Heart right ventricle (tissue), 16 donors: ENCODE results near the gene STX12. TPM values are rescaled to one million over a fixed set of nuclear protein-coding genes. Genes with fewer than 3 reads are reported as not detected.

Experiments used
- ATAC-seq, 8 donors: fragments of 200-7000 bp; cut with Tn5 transposase; one replicate each; pipeline ENCODE4 v1.9.1; 2020; ENCODE audit warnings: mild to moderate bottlenecking in 8 of 8, moderate library complexity in 8 of 8, moderate number of reproducible peaks in 1 of 8
- DNase-seq, 2 donors: peaks; one replicate each; pipeline ENCODE4 v3.0.0-alpha.2; 2020
- H3K27ac ChIP-seq, 10 donors: fragments of 200-600 bp; sonication (generic) in 2 of 10; one replicate each; pipeline versions ENCODE4 v1.5.0 to v1.8.0; 2020 to 2022; ENCODE audit warnings: mild to moderate bottlenecking in 3 of 10
- H3K27me3 ChIP-seq, 7 donors: fragments of 200-600 bp; one replicate each; pipeline ENCODE4 v1.8.0; 2021 to 2022; ENCODE audit warnings: mild to moderate bottlenecking in 2 of 7
- H3K36me3 ChIP-seq, 9 donors: fragments of 200-600 bp; sonication (generic) in 1 of 9; one replicate each; pipeline versions ENCODE4 v1.5.0 to v1.8.0; 2020 to 2022; ENCODE audit warnings: mild to moderate bottlenecking in 2 of 9
- H3K4me1 ChIP-seq, 9 donors: fragments of 200-600 bp; sonication (generic) in 1 of 9; one replicate each; pipeline versions ENCODE4 v1.5.0 to v1.8.0; 2020 to 2022; ENCODE audit warnings: mild to moderate bottlenecking in 4 of 9
- H3K4me3 ChIP-seq, 10 donors: fragments of 200-600 bp; sonication (generic) in 2 of 10; one replicate each; pipeline versions ENCODE4 v1.5.0 to v1.8.0; 2020 to 2022; ENCODE audit warnings: mild to moderate bottlenecking in 7 of 10, moderate library complexity in 2 of 10
- H3K9me3 ChIP-seq, 11 donors: fragments of 200-600 bp in 10 of 11; sonication (generic) in 2 of 11; one replicate each; pipeline versions ENCODE4 v1.5.0 to v1.8.0; 2013 to 2022; ENCODE audit warnings: mild to moderate bottlenecking in 2 of 11, control low read depth in 1 of 11, moderate library complexity in 1 of 11
- CTCF ChIP-seq, 9 donors: fragments of 200-600 bp; sonication (generic) in 2 of 9; IDR thresholded peaks; one replicate each; pipeline versions ENCODE4 v1.5.0 to v1.8.0; 2021 to 2022; ENCODE audit warnings: antibody characterized with exemption in 9 of 9, mild to moderate bottlenecking in 5 of 9, moderate library complexity in 1 of 9
- WGBS, 2 donors: extraction: QIAGEN DNeasy Blood & Tissue Kit; methylation state at CpG; one replicate each; pipeline ENCODE4 v1.1.7; 2013; ENCODE audit warnings: inconsistent platforms in 1 of 2; 5-methylcytosine and 5-hydroxymethylcytosine counted together
- intact Hi-C, 10 donors: fragments of 100-400 bp; cut with DNase I; formaldehyde crosslinking; loops; one replicate each; pipeline versions ENCODE4 v1.11.1 to v1.14.2; 2022
- long read RNA-seq, 3 donors: library from polyadenylated mRNA; unstranded; transcript quantifications; one replicate each; pipeline ENCODE4 v2.0.0, GENCODE V29; 2020 to 2021
- polyA plus RNA-seq, 2 donors: library from polyadenylated mRNA; stranded (reverse); fragments of 200-250 nt; gene quantifications; one replicate each; pipeline ENCODE4 v1.2.3, GENCODE V29; 2013
- total RNA-seq, 10 donors: library from RNA; stranded (reverse); fragmentation: NEBNext Ultra II Directional in 3 of 10; extraction: Animal tissue kit (Norgen Biotek cat#: 25700) in 3 of 10; gene quantifications; one replicate each; pipeline versions ENCODE4 v1.2.1 to v1.2.4, GENCODE V29; 2021 to 2023
- donor health status: Arrhythmogenic right ventricular cardiomyopathy.
- donor health status: ischemic (EF 13 %, LVEDD 7.1; RV severe dilation, severe dysfunction).
- donor health status: healthy with polysubstance abuse.
- donor health status: DM: no; HTN: yes; CAD: no.
- donor health status: DM: no; HTN: no; CAD: no.
- donor health status: ischemic (EF 25% LVEDD 6.9; RV normal size, moderate dysfunction).
- donor health status: ischemic (EF 25% LVEDD 5.7; RV mildly dilated, moderate dysfunction).
- donor health status: healthy.
- donor health status: DM: yes; HTN: yes; CAD: no.
- donor health status: Ischemic cardiomyopathy.
- donor health status: ischemic (EF 35%, LVEDD 5.7; RV mildly dilated, moderate dysfunction).
- donor health status: nonischemic (EF 11% LVEDD 7.7; RV severe dilation, severe dysfunction).
- donor health status: DM: yes; HTN: yes; CAD: no.
- donor health status: PGD.
- donor health status: ischemic (EF 29% LVEDD 5.4; RV normal size, mild dysfunction).
- donor health status: nonischemic (EF 23%, LVEDD 6.1; RV moderate dilation, normal function).

Gene STX12
- total RNA-seq (10 to 100 TPM; 17.2 to 45.7 (median 22.5) TPM), polyA plus RNA-seq (10 to 100 TPM; 15.1 to 20.4 TPM)
- long read RNA-seq, donor 1, transcript STX12-201 (9 exons, 3,079 nt), result major isoform, 83 of 88 reads
- long read RNA-seq, donor 1, partial matches to known transcripts, result 0 of 88 reads
- long read RNA-seq, donor 1, other reads (novel, unspliced or antisense), result 3 of 88 reads
- long read RNA-seq, donor 2, transcript STX12-201 (9 exons, 3,079 nt), result major isoform, 61 of 67 reads
- long read RNA-seq, donor 2, partial matches to known transcripts, result 0 of 67 reads
- long read RNA-seq, donor 2, other reads (novel, unspliced or antisense), result 6 of 67 reads
- long read RNA-seq, donor 3, transcript STX12-201 (9 exons, 3,079 nt), result major isoform, 274 of 296 reads
- long read RNA-seq, donor 3, partial matches to known transcripts, result 12 of 296 reads
- long read RNA-seq, donor 3, other reads (novel, unspliced or antisense), result 8 of 296 reads

GRCh38 chr1:27772932-27773825 lies at the start of gene STX12:
Gene STX12 (plus strand): TSS chr1:27773219. CDS start chr1:27773308, 89 bp downstream.
- DNase-seq (peak; percentile 99), ATAC-seq (peak; percentile 98 to 100 (median 99))
- peak within 1 kb of the TSS; percentile 71 to 100 (median 91) for H3K4me3 ChIP-seq
- peak within 1 kb of the TSS; percentile 93 to 99 (median 96) for H3K27ac ChIP-seq
- H3K27me3 ChIP-seq, result no peaks in the 10 kb centered on the region
- H3K9me3 ChIP-seq, result no peaks in the 10 kb centered on the region
- 0 to 1% methylated on average over 58 of the region's 58 CpGs for whole genome bisulfite sequencing, 2 donors
- H3K4me1 ChIP-seq, result peaks cover 0 to 52% (median 27%) of the 10 kb centered on the region in 9 donors
- H3K36me3 ChIP-seq, result peaks cover 0 to 28% (median 0%) of the 10 kb centered on the region in 9 donors
- intact Hi-C loops, result loop anchor here in 3 of 10 donors (1.0 to 5.0 kb wide), 3 partner anchors 16 to 48 kb away; partner anchors contain the start of gene FAM76A (in 3 of the 3)
- TF ChIP-seq CTCF (IDR thresholded peaks at IDR 0.05), result no peak

- no peaks in the 10 kb centered on the region for H3K9me3 ChIP-seq
- ATAC-seq (no peak), DNase-seq (peak; percentile 22 to 30)
- intact Hi-C loops, result loop anchor here in 7 of 10 donors (1.0 to 5.0 kb wide), 5 partner anchors 47 to 53 kb away; partner anchors contain the start of genes IFI6 (in 7 of the 7) and STX12 (in 3 of the 7)
- H3K36me3 ChIP-seq, result peaks cover 0 to 25% (median 7%) of the 10 kb centered on the region in 9 donors
- peak overlapping the region; percentile 75 to 98 (median 88) for H3K27ac ChIP-seq
- peaks cover 0 to 20% (median 16%) of the 10 kb centered on the region in 9 donors for H3K4me1 ChIP-seq
- peak overlapping the region in 9 of 10 donors; percentile 14 to 98 (median 47) for H3K4me3 ChIP-seq
- WGBS, 2 donors, result 56 to 60% methylated on average over 9 of the region's 9 CpGs
- no peaks in the 10 kb centered on the region for H3K27me3 ChIP-seq
- TF ChIP-seq CTCF (IDR thresholded peaks at IDR 0.05), result no peak
These were observed 48.1 kb upstream of the STX12 start for GRCh38 chr1:27724961-27725373.

- H3K27ac ChIP-seq, result peak within 1 kb of the TSS; percentile 83 to 98 (median 92)
- H3K4me1 ChIP-seq, result peaks cover 0 to 20% (median 16%) of the 10 kb centered on the region in 9 donors
- intact Hi-C loops, result loop anchor here in 6 of 10 donors (1.0 to 5.0 kb wide), 5 partner anchors 47 to 53 kb away; partner anchors contain the start of genes IFI6 (in 6 of the 6) and STX12 (in 3 of the 6)
- DNase-seq (peak; percentile 99 to 100), ATAC-seq (peak; percentile 97 to 99 (median 98))
- peak within 1 kb of the TSS; percentile 70 to 98 (median 93) for H3K4me3 ChIP-seq
- peaks cover 0 to 31% (median 10%) of the 10 kb centered on the region in 9 donors for H3K36me3 ChIP-seq
- peak in 8 of 9 donors; percentile 39 to 78 (median 64) for TF ChIP-seq CTCF (IDR thresholded peaks at IDR 0.05)
- no peaks in the 10 kb centered on the region for H3K9me3 ChIP-seq
- no peaks in the 10 kb centered on the region for H3K27me3 ChIP-seq
- WGBS, 2 donors, result 1% methylated on average over 69 to 72 of the region's 72 CpGs
These were observed 47.4 kb upstream of the STX12 start, which contains the start of gene FAM76A for GRCh38 chr1:27725374-27726172. Gene FAM76A (plus strand): TSS chr1:27725961. CDS start chr1:27726081, 120 bp downstream.
